Sigmoid colon (tissue), 4 donors: ENCODE results near the gene NDUFB6.

ENCODE experiments used
- POLR2A ChIP-seq, 2 donors: fragments of 450-650 bp; IDR thresholded peaks; one replicate each; pipeline ENCODE4 v1.6.1; 2016; ENCODE audit warnings: antibody characterized with exemption in 2 of 2, mild to moderate bottlenecking in 2 of 2, moderate library complexity in 2 of 2
- POLR2AphosphoS5 ChIP-seq, 4 donors: sonication (generic); formaldehyde crosslinking; IDR thresholded peaks; one replicate each; pipeline ENCODE4 v1.6.1; 2017; ENCODE audit warnings: antibody characterized with exemption in 4 of 4

- TF ChIP-seq POLR2A (IDR thresholded peaks at IDR 0.05) (no peak), POLR2AphosphoS5 (IDR thresholded peaks at IDR 0.05) (no peak)
These were observed 49.0 kb downstream of the NDUFB6 start for GRCh38 chr9:32523910-32524309.
